Endodermal cell (in vitro differentiated cells): ENCODE measurements around the gene BRSK2. TPM values are rescaled to one million over a fixed set of nuclear protein-coding genes. Genes with fewer than 3 reads are reported as not detected.
"Not testable (repeated sequence)": the region's sequence is repeated elsewhere in the genome, so short reads cannot be mapped to it uniquely, and the experiment has no call there.

ENCODE experiments used
- DNase-seq: peaks from one replicate; pipeline ENCODE4 v3.0.0-alpha.2; 2017
- H3K27ac ChIP-seq: 2 replicates; pipeline ENCODE4 v1.5.1; 2013; ENCODE audit warnings: mild to moderate bottlenecking, low read depth, low read length, moderate library complexity
- H3K27me3 ChIP-seq: 2 replicates; pipeline ENCODE4 v1.6.1; 2013; ENCODE audit warnings: mild to moderate bottlenecking, low read length, moderate library complexity; ENCODE audit not compliant: insufficient read depth, control insufficient read depth, poor library complexity, severe bottlenecking
- H3K36me3 ChIP-seq: 2 replicates; pipeline ENCODE4 v1.7.0; 2013; ENCODE audit warnings: mild to moderate bottlenecking, low read length, moderate library complexity; ENCODE audit not compliant: control insufficient read depth, insufficient read depth
- H3K4me1 ChIP-seq: one replicate; pipeline ENCODE4 v1.7.0; 2013; ENCODE audit warnings: low read length; ENCODE audit not compliant: control insufficient read depth, insufficient read depth
- H3K4me3 ChIP-seq: 2 replicates; pipeline ENCODE4 v1.5.1; 2013; ENCODE audit warnings: mild to moderate bottlenecking, low read length, moderate library complexity
- H3K9ac ChIP-seq: 2 replicates; pipeline ENCODE4 v1.6.1; 2013; ENCODE audit warnings: mild to moderate bottlenecking, low read length, moderate library complexity; ENCODE audit not compliant: poor library complexity, severe bottlenecking; ENCODE audit errors: extremely low read depth
- H3K9me3 ChIP-seq: 2 replicates; pipeline ENCODE4 v1.6.1; 2013; ENCODE audit warnings: mild to moderate bottlenecking, low read length, moderate library complexity; ENCODE audit not compliant: control insufficient read depth
- H3K27ac Mint-ChIP-seq: 2 replicates; pipeline ENCODE4 v1.8.0; 2020; ENCODE audit warnings: mixed read lengths
- H3K27me3 Mint-ChIP-seq: 2 replicates; pipeline ENCODE4 v1.8.0; 2021; ENCODE audit warnings: mild to moderate bottlenecking, mixed read lengths; ENCODE audit not compliant: insufficient read depth
- H3K36me3 Mint-ChIP-seq: 2 replicates; pipeline ENCODE4 v1.8.0; 2020; ENCODE audit warnings: low read depth, mixed read lengths
- H3K4me1 Mint-ChIP-seq: 2 replicates; pipeline ENCODE4 v1.8.0; 2020; ENCODE audit warnings: mixed read lengths
- H3K4me3 Mint-ChIP-seq: 2 replicates; pipeline ENCODE4 v1.8.0; 2020; ENCODE audit warnings: mild to moderate bottlenecking, moderate library complexity, mixed read lengths
- H3K9me3 Mint-ChIP-seq: 2 replicates; pipeline ENCODE4 v1.8.0; 2020; ENCODE audit warnings: mild to moderate bottlenecking, mixed read lengths
- WGBS, 2 experiments: methylation state at CpG; one replicate each; pipeline versions ENCODE4 v1.1.5 to v1.1.7; 2013; ENCODE audit warnings: missing lambda C conversion rate in 2 of 2, mixed read lengths in 1 of 2; ENCODE audit not compliant: insufficient coverage in 1 of 2, insufficient read length in 1 of 2; 5-methylcytosine and 5-hydroxymethylcytosine counted together
- total RNA-seq, 2 donors: library from RNA; stranded (reverse); fragmentation: NEBNext Ultra II Directional in 1 of 2; extraction: Animal tissue kit (Norgen Biotek cat#: 25700) in 1 of 2; gene quantifications; 2 replicates in 1 of 2; 3 replicates in 1 of 2; pipeline ENCODE4 v1.2.1, GENCODE V29; 2021
- TF ChIP-seq, protein P1 (sequence below): fragments of 200-600 bp; sonication (generic); conservative IDR thresholded peaks from 2 replicates; pipeline ENCODE4 v1.5.0; 2021; ENCODE audit warnings: antibody characterized with exemption, mild to moderate bottlenecking

Gene BRSK2
- total RNA-seq, 2 donors from 2014 or later: 9.4 to 10.3 TPM

DNA sequence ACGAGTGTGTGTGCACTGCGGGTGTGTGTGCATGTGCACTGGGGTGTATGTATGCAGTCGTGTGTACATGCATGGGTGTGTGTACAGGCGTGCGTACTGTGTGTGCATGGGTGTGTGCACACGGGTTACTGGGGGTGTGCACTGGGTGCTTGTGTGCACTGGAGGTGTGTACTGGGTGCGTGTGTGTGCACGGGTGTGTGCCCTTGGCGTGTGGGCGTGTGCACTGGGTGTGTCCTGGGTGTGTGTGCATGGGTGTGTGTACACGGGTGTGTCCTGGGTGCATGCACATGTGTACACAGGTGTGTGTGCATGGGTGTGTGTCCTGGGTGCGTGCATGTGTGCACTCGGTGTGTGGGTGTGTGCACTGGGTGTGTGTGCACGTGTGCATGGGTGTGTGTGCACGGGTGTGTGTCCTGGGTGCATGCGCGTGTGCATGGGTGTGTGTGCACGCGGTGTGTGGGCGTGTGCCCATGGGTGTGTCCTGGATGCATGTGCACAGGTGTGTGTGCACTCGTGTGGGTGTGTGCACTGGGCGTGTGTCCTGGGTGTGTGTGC is 39.1 kb downstream of the BRSK2 start:
- Mint-ChIP-seq H3K27me3 (no peaks in the 10 kb centered on the region), H3K4me3 (no peak overlapping the region), H3K27ac (no peak overlapping the region), H3K4me1 (no peaks in the 10 kb centered on the region), H3K9me3 (no peaks in the 10 kb centered on the region), H3K36me3 (no peaks in the 10 kb centered on the region)
- DNase-seq: no peak
- Histone ChIP-seq H3K4me3 (no peak overlapping the region), H3K27ac (no peak overlapping the region), H3K9ac (no peak overlapping the region), H3K27me3 (no peaks in the 10 kb centered on the region), H3K4me1 (no peaks in the 10 kb centered on the region), H3K36me3 (no peaks in the 10 kb centered on the region), H3K9me3 (no peaks in the 10 kb centered on the region)
- TF ChIP-seq, protein P1, sequence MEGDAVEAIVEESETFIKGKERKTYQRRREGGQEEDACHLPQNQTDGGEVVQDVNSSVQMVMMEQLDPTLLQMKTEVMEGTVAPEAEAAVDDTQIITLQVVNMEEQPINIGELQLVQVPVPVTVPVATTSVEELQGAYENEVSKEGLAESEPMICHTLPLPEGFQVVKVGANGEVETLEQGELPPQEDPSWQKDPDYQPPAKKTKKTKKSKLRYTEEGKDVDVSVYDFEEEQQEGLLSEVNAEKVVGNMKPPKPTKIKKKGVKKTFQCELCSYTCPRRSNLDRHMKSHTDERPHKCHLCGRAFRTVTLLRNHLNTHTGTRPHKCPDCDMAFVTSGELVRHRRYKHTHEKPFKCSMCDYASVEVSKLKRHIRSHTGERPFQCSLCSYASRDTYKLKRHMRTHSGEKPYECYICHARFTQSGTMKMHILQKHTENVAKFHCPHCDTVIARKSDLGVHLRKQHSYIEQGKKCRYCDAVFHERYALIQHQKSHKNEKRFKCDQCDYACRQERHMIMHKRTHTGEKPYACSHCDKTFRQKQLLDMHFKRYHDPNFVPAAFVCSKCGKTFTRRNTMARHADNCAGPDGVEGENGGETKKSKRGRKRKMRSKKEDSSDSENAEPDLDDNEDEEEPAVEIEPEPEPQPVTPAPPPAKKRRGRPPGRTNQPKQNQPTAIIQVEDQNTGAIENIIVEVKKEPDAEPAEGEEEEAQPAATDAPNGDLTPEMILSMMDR: no peak
- WGBS, 2 experiments: 92 to 97% methylated on average over 10 to 21 of the region's 22 CpGs

DNA sequence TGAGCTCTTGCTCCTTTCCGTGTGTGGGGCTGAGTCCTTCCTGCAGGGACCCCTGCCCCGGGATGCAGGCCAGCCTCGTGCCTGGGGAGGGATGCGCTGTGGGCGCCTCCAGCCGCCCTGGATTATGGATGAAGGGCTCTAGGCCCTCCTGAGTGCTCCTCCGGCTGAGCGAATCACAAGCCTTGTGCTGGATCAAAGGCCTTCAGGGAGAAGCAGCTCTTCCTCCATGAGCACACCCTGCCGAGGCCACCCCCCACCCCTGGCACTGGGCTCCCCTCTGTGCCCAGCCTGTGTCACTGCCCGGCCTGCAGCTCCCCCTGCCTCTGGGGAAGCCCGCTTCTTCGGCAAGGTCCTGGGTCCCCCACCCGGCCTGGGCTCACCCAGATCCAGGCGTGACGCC is 43.8 kb downstream of the BRSK2 start:
- no peaks in the 10 kb centered on the region for H3K9me3 Mint-ChIP-seq
- no peaks in the 10 kb centered on the region for H3K9me3 ChIP-seq
- H3K27me3 Mint-ChIP-seq: no peaks in the 10 kb centered on the region
- no peaks in the 10 kb centered on the region for H3K4me1 Mint-ChIP-seq
- TF ChIP-seq, protein P1: no peak
- H3K36me3 Mint-ChIP-seq: no peaks in the 10 kb centered on the region
- DNase-seq: no peak
- no peak overlapping the region for H3K27ac ChIP-seq
- H3K4me1 ChIP-seq: no peaks in the 10 kb centered on the region
- H3K27ac Mint-ChIP-seq: no peak overlapping the region
- H3K36me3 ChIP-seq: no peaks in the 10 kb centered on the region
- no peak overlapping the region for H3K4me3 Mint-ChIP-seq
- WGBS, 2 experiments: 89 to 94% methylated on average over 13 to 15 of the region's 15 CpGs
- H3K4me3 ChIP-seq: no peak overlapping the region
- H3K27me3 ChIP-seq: no peaks in the 10 kb centered on the region
- H3K9ac ChIP-seq: no peak overlapping the region

DNA sequence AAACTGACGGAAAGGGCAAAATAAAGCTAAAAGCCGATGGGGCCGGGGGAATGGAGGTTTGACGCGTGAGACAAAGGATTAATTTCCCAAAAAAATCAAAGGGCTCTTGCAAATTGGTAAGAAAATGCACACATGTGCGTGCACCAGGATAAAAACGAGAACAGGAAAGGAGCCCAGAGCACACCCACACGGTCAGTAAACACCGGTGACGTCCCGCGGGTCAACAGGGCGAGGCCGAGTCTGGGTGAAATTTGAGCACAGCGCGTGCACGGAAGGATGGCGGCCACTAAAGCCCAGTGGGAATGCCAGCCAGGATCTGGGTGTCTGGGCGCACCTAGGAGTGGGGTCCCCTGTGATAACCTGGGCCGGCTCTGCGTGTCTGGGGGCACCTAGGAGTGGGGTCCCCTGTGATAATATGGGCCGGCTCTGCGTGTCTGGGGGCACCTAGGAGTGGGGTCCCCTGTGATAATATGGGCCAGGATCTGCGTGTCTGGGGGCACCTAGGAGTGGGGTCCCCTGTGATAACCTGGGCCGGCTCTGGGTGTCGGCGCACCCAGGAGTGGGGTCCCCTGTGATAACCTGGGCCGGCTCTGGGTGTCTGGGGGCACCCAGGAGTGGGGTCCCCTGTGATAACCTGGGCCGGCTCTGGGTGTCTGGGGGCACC is 44.4 kb downstream of the BRSK2 start:
- no peaks in the 10 kb centered on the region for H3K27me3 Mint-ChIP-seq
- Histone ChIP-seq H3K27me3 (no peaks in the 10 kb centered on the region), H3K9ac (no peak overlapping the region), H3K4me3 (no peak overlapping the region), H3K36me3 (no peaks in the 10 kb centered on the region), H3K27ac (no peak overlapping the region), H3K9me3 (no peaks in the 10 kb centered on the region), H3K4me1 (no peaks in the 10 kb centered on the region)
- H3K27ac Mint-ChIP-seq: no peak overlapping the region
- WGBS, 2 experiments: 90 to 93% methylated on average over 24 to 29 of the region's 29 CpGs
- no peaks in the 10 kb centered on the region for H3K36me3 Mint-ChIP-seq
- H3K4me3 Mint-ChIP-seq: no peak overlapping the region
- TF ChIP-seq, protein P1: no peak
- DNase-seq: no peak
- no peaks in the 10 kb centered on the region for H3K9me3 Mint-ChIP-seq
- no peaks in the 10 kb centered on the region for H3K4me1 Mint-ChIP-seq

DNA sequence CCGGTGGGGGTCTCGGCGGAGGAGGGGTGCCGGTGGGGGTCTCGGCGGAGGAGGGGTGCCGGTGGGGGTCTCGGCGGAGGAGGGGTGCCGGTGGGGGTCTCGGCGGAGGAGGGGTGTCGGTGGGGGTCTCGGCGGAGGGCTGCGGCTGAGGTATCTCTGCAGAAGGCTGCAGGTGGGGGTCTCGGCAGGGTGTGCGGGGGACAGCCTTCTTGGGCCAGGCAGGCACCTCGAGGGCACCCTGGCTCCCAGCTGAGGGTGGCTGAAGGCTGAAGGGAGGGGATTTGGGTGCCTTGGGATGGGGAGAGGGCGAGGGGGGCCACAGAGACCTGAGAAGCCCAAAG is 45.7 kb downstream of the BRSK2 start:
- H3K27ac ChIP-seq, DNase-seq, H3K27ac Mint-ChIP-seq, H3K4me1 Mint-ChIP-seq, H3K27me3 Mint-ChIP-seq, H3K4me3 ChIP-seq, H3K4me3 Mint-ChIP-seq, H3K9me3 Mint-ChIP-seq, H3K4me1 ChIP-seq, H3K27me3 ChIP-seq, H3K9me3 ChIP-seq, H3K36me3 Mint-ChIP-seq, H3K36me3 ChIP-seq, H3K9ac ChIP-seq: not testable (repeated sequence)
- WGBS, 2 experiments: 72 to 90% methylated on average over 4 to 10 of the region's 20 CpGs
